GM19455 (cell line): ENCODE data around the gene DVL2.

Experiments
- ATAC-seq: cut with Tn5 transposase; IDR thresholded peaks from one replicate; pipeline ENCODE4 v1.9.1; 2021; ENCODE audit not compliant: unreplicated experiment

The DVL2 gene

DNA sequence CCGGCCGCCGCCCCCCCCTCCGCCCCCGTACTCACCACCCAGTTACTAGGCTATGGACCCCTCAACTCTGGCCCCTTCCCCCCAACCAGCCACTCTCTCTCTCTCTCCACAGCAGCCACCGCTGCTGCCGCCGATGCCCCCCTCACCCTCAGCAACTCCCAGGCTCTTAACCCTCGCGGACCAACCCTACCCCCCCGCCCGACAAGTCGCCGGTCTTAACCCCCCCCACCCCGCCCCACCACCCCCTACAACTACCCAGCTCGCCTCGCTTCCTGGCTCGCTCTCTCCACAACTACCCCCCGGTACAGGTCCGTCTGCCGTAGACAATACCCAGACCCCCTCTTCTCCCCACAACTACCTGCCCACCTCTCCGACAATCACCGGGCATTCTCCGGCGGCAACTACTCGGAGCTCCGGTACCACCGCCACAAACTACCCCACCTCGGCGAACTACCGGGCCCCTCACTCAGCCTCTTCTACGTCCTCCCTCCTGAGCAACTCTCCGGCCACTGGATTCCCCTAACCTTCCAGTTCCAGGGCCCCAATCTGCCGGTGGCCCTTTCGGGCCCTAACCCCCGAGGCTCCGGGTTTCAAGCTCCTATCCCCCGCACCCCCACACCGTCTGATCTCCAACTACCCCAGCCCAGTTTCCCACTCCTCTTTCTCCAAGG is 4.2 kb upstream of the DVL2 start:
- ATAC-seq, result no peak

DNA sequence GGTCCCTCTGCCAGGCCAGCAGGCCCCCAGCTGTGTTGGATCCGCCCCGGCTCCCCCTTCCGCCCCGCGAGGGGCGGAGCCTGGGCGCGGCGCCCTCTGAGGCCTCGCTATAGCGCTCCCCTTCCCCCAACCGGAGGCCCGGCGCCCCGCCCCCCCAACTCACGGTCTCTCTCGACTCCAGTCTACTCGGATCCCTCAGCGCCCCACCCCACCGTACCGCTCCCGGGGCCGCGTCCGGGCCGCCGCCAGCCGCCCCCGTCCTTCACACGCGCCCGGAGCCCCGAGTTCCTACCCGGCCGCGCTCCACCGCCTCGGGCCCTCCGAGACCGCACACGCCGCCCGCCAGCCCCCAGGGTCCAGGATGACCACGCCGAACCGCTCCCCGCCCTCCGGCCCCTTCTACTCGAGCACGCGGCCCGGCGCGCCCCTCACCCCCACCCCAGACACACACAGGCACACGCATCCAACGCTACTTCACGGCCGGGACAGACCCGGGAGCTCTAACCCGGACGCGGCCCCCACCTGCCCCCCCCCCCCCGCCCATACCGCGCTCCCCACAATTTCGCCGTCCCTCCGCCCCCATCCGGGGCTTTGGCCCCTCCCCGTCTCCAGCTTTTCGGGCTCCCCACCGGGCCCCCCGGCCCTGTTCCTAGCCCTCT is 3.6 kb upstream of the DVL2 start:
- ATAC-seq, result no peak

DNA sequence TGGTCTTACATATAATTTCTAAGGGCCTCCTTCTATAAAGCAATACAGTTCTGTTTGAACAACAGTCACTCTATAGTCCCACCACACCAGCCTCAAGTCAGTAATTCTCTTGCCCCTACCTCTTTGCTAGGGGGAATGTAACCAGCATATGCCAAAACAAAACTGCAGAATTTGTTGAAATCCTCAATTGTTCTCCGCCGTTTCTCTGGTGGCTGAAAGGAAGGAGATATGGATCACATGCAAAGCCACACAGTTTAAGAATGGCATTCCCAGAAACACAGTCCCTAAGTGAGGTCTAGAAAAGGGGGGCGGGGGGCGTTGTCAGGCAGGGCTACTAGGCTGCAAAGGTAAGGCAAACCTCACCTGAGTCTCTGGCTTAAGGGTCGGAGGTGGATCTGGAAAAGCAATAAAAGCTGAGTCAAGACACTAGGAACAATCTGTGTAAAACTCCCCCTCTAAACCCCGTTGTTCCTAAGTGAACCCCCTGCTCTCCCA is 3.0 kb upstream of the DVL2 start:
- ATAC-seq, result no peak

DNA sequence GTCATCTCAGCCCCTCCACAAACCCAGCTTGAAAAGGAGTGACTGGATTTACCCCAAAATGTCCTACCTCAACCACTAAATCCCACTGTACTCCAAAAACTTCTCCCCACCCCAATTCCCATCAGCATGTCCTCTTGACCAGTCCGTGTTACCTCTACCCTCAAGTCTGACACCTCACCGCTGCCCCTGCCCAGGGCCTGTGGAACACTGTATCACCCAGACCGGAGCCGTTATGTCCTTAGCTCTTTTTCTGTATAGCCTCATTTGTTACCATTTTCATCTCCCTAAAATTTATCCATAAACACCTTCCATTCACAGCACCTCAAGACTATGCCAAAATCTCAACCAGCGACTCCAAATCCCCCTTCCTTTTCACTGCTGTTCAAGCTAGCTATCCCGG is 2.5 kb upstream of the DVL2 start:
- no peak for ATAC-seq

DNA sequence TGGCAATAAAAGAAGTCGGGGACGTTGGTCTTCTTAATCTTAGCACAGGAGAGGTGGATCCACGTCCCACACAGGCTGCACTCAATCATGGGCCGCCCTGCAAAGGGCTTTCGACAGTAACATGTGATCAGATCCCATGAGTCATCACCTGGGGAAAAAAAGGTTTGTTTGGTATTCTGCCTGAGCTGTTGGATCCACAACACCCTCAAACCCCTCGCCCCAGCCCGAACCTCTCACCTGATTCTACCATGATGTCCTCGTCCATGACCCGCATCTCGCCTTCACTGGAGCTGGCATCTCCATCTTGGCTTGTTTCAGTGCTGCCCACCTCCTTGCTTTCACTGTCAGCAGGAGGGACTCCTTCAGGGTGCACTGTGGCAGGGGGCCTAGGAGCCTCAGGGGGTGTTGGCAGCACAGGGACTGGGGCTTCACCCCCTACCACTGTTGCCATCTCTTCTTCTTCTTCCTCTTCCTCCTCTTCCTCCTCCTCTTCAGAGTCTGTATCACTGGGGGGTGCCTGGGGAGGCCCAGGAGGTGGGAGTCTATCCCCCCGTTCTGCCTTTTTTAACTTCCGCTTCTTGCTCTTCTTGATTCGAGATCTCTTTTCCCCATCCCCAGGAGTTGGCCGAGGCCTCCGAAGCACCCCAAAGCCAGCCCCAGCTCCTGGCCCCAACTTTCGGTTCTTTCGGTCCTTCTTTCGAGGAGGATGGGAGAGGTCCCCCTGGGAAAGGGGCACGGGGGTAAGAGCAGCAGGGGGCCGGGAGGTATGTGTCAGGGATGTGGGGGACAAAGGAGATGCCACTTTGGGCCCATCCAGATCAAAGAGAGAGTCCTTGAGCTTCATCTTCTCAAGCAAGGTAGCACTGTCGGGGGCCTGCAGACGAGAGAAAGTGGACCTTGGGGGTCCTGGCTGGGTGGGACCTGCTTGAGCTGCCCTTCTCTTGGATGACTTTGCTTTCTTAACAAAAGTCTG is 1.7 kb upstream of the DVL2 start:
- no peak for ATAC-seq

DNA sequence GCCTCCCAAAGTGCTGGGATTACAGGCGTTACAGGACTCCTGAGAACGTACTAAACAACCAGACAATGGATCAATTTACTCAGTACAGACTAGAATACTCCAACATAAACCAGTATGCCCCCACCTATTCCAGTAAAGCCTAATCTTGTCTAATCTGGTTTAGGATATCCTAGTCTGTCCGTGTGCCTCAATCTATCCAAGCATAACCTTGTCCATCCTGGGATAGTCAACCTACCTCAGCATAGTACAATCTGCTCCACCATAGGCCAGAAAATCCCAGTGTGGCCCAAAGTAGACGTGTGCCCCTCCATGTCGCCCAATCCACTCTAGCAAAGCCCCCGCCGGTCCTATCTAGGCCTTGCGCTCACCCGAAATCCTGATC is 625 bp downstream of the DVL2 start:
- ATAC-seq, result no peak

DNA sequence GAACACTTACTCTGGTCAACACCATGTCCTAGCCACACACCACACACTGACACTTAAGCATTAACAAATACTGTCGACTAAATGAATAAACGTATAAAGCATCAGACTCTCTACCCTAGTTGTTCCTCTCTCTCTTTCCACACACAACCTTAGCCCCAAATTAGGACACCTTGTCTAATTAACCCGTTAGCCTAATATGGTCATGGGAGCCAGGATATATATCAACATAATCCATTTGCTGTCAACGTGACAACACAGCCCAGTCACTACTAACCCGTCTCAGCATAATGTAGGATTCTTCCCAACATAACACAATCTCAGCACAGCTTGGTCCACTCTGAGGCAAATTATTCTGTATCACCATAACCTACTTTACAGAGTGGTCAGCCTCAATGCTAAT is 2.2 kb downstream of the DVL2 start:
- no peak for ATAC-seq

DNA sequence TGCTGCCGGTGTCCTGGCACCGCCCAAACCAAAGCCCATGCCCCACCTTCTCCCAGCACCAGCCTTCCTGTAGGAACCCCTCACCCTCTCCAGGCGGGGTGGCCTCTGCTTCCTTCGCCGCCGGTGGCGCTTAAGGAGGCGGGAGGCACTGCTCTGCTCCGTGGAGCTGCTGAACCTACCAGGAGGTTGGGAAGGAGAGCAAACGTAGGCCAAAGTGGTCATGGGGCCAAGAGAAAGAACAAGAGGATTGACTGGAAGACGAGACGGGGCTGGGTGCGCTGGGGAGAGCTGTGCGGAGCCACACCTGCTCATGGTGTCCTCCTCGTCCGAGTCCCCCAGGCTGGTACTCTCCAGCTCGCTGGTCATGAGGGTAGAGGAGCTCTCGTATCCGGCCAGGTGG is 4.8 kb downstream of the DVL2 start:
- ATAC-seq, result no peak

DNA sequence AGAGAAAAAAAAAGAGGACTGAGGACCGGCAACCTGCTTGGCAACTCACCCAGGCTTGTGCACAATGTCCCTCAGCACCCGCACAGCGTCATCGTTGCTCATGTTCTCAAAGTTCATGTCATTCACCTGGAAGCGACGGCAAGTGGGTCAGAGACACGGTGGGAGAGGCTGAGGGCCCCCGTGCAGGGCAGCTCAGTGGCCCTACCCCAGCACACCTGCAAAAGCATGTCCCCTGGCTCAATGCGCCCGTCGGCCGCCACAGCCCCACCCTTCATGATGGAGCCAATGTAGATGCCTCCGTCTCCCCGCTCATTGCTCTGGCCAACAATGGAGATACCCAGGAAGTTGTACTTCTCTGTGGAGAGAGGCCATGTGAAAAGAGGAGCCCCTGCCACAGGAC is 5.4 kb downstream of the DVL2 start:
- ATAC-seq, result no peak

DNA sequence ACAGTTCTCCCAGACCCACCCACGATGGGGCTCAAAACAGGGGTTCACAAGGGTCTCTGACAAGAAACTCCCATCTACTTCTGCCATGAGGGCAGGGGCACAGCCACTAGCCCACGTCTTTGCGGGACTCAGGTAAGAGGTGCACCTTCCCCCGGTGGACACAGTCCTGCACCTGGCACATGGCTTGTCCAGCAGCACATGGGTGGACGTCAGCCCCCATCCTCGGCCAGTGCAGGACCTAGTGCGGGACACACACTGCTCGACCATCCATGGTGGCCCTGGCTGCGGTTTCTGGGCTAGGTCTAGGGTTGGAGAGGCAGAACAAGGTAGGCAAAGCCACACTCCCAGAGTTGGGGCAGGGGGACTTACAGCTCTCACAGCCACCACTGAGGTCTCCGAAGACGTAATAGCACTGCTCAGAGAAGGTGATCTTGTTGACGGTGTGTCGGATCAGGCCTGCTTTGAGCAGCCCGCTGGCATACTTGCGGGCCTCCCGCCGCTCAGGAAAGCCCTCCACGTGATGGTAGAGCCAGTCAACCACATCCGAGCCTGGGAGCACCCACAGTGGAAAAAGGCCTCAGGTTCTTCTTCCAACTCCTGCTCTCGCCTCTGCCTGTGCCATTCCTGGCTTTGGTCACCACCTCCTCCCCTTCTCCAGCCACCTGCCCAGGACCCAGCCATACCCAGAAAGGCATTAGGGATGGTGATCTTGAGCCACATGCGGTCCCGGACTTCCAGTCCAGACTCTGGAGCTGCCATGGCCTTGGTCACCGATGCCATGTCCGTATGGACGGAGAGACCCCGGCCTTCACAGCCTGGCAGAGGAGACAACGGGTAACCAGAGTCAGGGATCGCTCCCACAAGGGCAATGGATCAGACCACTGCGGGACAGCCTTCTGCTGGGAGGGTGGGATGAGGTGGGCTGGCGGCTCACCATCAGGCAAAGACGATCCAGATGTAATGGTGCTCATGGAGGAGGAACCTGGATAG is 7.3 kb downstream of the DVL2 start:
- no peak for ATAC-seq

DNA sequence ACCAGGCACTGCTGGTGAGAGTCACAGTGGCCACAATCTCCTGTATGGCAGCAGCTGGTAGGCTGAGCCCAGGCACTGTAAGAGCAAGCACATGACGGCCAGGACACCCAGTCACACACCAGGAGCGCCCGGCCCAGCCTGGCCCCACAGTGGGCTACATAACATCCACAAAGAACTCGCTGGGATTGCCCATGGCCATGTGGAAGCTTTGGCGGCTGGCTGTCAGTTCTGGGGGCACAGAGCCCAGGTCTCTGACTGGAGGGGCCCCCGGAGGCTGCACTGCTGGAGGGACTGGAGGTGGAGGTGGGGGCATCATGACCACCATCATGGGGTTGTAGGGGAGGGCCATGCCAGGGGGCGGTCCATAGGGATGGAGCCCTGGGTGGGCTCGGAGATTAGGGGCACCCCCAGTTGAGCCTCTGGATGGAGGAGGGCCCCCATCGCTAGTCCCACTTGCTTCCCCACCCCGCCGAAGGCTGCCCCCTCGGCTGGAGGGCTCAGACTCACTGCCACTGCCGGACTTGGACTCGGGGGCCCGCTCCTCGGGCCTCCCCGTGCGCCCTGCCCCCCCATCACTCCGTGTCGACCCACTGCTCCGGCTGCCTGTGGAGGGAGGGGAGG is 8.5 kb downstream of the DVL2 start:
- no peak for ATAC-seq

DNA sequence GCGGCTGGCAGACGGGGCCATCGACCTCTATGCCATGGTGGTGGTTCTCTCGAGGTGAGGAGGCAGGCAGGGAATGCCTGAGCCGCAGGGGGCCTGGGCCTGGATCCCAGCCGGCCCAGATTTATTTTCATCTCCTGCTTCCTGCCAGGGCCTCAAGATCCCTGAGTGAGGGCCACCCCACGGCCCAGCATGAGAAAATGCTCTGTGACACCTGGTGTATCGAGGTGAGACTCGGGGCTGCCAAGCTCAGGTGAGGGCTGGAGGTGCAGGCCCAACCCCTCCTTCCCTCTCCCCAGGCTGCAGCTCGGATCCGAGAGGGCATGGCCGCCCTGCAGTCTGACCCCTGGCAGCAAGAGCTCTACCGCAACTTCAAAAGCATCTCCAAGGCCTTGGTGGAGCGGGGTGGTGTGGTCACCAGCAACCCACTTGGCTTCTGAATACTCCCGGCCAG is 9.6 kb downstream of the DVL2 start:
- ATAC-seq, result no peak

DNA sequence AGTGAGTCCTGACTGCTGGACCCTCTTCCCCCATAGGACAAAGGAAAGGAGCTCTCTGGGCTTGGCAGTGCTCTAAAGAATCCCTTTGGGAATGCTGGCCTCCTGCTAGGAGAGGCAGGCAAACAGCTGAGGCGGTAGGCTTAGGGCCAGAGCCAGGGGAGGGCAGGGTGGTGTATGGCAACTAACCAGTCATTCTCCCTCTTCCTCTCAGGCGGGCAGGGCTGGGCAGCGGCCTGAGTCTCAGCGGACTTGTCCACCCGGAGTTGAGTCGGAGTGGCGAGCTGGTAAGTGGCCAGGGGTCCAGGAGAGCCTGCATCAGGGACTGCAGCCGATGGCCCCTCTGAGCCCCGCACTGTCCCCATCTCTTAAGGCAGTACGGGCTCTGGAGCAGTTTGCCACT is 10.2 kb downstream of the DVL2 start:
- no peak for ATAC-seq

DNA sequence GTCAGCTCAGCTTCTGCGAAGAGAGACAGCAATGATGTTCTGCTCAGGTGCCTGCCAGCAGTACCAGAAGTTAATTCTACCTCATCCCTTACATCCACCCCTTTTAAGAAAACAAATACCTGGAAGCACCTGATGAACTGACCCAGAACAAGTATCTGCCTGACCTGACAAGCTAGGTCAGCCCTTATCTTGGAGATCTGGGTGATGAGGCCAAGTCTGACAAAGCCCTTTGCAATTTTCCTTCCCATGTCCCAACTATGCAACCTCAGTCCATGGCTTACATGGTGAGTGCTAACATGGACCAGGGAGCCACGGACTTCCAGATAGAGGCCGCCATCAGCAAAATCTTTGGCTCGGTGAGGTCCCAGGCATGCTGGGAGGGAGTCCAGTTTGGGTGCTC is 10.9 kb downstream of the DVL2 start:
- ATAC-seq, result no peak

DNA sequence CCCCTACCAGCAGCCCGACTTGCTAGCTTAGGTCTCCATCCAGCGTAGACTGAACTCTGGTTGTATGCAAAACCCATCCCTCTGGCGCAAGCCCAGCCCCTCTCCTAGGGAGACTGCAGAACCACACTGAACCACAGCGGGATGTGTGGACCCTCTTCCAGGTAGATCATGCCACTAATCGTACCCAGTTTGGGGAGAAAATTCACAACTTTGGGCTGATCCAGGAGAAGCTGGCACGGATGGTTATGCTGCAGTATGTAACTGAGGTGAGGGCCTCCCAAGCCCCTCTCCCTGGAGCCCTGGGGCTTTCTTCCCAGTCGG is 11.4 kb downstream of the DVL2 start:
- no peak for ATAC-seq

DNA sequence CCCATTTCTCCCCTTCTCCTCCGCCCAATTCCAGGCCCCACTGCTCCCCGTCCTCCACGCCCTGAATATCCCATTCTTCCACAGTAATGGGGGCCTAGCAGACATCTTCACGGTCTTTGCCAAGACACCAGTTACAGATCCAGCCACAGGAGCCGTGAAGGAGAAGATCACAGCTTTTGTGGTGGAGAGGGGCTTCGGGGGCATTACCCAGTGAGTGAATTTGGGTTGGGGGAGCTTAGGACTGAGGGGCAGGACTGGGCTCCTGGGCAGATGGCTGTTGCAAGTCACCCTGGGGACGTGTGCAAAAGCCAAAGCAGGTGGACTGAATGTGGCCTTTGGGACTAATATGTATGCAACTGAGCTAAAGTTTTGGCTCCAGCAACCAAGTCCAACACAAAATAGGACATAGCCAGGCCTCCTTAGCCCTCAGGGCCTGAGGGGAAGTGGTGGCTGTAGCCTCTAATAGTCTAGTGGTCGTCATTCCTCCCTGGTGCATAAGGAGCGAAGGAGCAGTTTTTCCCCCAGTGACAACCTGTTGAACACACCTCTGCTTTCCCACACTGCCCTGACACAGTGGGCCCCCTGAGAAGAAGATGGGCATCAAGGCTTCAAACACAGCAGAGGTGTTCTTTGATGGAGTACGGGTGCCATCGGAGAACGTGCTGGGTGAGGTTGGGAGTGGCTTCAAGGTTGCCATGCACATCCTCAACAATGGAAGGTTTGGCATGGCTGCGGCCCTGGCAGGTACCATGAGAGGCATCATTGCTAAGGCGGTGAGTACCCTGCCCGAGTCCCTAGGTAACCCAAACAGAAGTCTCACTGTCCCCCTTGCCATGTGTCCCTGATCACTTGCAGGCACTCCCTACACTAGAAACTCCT is 12.0 kb downstream of the DVL2 start:
- no peak for ATAC-seq

DNA sequence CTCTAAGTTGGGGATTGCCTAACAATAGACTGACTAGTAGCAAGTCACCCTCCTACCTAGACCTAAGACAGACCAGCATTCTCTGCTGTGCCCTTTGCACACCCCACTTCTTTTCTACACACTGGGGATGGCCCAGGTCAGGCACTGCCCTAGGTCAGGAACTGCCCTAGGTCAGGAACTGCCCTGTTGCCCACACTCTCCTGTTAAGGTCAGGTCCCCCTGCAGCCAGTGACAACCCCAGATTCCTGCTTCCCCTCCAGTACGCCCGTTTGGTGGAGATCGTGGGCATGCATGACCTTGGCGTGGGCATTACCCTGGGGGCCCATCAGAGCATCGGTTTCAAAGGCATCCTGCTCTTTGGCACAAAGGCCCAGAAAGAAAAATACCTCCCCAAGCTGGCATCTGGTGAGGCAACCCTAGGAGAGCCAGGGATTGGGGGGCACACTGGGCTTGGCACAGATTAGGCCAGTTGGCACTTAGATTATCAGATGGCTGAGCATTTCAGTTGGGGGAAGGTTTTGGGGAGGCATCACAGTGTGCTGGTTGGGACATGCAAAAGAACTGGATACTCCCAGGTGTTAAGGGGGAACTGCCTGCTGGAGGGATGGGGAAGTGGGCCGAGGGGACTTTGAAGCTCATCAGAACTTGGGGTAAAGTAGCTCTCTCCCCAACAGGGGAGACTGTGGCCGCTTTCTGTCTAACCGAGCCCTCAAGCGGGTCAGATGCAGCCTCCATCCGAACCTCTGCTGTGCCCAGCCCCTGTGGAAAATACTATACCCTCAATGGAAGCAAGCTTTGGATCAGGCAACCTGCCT is 12.8 kb downstream of the DVL2 start:
- no peak for ATAC-seq

DNA sequence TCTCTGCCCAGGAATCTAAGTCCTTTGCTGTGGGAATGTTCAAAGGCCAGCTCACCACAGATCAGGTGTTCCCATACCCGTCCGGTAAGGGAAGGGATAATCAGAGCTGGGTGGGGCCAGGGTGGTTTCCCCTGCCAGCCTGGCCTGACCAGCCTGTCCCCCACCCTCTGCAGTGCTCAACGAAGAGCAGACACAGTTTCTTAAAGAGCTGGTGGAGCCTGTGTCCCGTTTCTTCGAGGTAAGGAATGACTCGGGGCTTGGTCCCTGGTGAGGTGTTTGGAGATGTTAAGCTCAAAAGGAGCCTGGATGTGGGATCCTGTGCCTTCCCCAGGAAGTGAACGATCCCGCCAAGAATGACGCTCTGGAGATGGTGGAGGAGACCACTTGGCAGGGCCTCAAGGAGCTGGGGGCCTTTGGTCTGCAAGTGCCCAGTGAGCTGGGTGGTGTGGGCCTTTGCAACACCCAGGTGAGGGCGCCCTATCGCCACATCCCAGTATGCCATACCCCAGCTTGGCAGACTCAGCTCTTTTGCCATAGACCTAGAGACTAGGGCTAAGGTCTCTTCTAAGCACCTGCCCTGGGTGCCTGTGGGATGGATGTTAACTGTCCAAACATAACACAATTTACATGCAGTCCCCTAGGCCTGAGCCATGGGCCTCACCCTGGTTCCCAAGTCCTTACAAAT is 13.6 kb downstream of the DVL2 start:
- no peak for ATAC-seq
